CD4-positive, alpha-beta T cell treated with Interleukin-15 for 1 hour (primary cell): ENCODE results near the gene GLB1L2.
A peak's percentile ranks its signal among the peaks of the same experiment; 100 is the strongest.

Experiments
- DNase-seq: peaks from one replicate; pipeline ENCODE4 v3.0.0-alpha.2; 2020

GLB1L2 gene

GRCh38 chr11:134349109-134349801, 17.5 kb downstream of the GLB1L2 start:
- DNase-seq: no peak

DNA sequence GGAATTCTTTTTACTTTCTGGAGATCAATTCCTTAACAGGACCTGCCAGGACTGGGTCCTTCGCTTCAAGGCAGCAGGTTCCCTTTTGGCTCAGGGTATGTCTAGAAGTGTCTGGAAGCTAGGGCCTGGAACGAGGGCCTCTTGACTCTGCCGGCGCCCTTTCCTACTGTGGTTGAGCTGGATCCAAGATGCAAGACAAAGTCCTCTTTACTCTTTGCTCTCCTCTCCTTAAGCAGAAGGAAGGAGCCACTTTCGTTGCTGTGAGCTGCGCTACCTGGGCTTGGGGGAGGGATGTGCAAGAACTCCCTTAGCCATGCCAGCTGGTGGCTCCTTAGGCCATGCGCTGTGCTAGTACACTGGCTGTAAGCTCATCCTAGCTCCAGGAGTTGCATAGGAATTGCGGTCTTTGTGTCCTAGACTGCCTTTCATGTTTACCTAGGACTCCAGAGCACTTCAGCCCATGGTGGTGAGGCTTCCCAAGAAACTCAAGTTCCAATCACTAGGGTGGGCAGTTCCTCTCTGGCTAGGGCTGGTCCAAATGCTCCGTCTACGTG, 18.1 kb downstream of the GLB1L2 start:
- no peak for DNase-seq

GRCh38 chr11:134350381-134350780, 18.6 kb downstream of the GLB1L2 start:
- no peak for DNase-seq

GRCh38 chr11:134352111-134352510, 20.3 kb downstream of the GLB1L2 start:
- DNase-seq: no peak

DNA sequence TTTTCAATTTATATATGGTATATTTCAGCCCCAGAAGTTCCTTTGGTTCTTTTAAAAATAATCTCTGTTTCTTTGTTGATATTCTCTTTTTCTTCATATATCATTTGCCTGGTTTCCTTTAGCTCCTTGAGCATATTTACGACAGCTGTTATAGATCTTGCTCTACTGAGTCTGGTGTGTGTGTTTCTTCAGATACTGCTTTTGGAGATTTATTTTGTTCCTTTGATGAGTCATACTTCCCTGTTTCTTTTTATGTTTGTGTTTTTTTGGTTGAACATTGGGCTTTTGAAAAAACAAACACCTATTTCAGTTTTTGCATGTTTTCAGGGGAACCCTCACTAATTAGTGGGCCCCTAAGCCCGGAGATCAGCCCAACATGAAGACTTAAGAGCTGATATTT, 23.3 kb downstream of the GLB1L2 start:
- DNase-seq: no peak

- no peak for DNase-seq
Measured at GRCh38 chr11:134355656-134356055, 23.9 kb downstream of the GLB1L2 start.

- no peak for DNase-seq
Measured at GRCh38 chr11:134356656-134357544, 25.1 kb downstream of the GLB1L2 start.

DNA sequence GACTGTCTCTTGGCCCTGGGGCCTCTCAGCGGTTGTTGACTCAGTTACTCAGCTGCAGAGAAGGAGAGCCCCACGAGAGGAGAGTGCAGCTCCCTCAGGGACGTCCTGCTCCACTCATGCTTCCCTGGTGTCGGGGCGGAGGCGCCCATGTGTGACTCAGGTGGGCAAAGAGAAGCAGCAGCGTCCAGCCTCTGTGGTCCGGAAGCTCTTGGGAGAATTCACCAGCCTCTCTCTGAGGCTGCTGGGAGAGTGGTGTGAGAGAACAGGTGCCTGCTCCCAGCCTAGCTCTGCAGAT, 25.7 kb downstream of the GLB1L2 start:
- no peak for DNase-seq

DNA sequence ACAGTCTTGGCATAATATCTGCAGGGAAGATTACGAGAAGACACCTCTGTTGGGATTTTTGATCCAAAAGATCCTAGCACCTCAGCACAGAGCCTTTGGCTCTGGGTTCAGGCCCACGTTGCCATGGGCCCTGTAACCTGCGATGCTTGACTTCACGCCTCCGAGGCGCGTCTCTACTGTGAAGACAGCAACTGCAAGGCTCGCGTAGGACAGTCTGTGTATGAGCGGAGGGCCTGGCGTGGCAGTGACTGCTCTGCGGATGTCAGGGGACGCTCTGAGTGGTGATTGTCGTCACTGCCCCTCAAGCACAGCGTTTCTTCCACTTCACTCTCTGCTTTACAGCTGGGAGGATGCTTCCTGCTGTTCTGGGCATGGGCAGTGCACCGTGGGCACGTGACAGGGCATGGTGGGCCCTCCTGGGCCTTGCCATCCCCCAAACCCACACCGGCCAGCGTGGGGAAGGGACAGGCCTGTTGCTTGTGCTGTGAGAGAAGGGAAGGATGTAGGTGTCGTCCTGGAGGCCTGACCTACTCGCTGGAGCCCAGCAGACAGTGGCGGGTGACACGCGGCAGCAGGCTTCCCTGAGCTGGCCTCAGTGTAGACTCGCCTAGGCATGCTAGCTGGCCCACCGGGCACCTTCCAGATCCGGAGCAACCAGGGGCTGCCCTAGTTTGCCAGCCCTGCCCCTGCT, 26.5 kb downstream of the GLB1L2 start:
- no peak for DNase-seq

GRCh38 chr11:134358856-134359490, 27.2 kb downstream of the GLB1L2 start:
- no peak for DNase-seq

- DNase-seq: no peak
Measured at GRCh38 chr11:134359646-134360045, 27.9 kb downstream of the GLB1L2 start.

DNA sequence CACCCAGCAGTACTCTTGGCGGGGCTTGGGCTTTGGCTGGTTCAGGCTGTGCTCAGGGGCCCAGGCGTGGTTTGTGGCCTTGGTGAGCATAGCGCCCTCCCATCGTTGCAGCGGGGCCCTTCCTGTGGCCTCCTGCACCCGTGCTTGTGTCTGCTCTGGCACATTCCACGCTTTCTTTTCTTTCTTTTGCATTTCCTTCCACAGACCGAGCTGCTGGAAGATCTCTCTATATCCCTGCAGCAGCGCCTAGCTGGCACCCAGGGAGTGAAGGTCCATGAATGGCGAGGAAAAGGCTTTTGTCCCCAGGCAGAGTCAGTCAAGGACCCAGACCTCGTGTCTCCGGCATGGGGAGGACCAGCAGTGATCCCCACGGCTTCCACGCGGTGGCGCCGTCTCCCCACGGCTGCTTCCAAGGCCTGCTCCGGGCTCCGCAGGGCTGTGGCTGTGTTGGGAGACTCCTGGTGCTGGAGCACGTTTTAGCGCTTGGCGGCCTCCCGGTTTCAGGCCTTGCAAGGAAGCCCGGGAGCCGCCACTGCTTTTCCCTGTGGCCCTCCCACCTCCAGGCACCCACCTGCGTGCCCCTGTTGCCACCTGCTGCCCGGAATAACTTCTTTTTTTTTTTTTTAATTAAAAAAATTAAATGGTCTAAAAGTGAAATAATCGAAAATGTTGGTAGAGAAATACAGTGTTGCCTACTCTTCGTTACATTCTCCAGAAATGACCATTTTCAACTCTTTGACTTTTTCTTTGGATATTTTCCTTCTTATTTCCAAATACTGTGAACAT, 28.5 kb downstream of the GLB1L2 start:
- peak; percentile 38 for DNase-seq

- DNase-seq: no peak
Measured at GRCh38 chr11:134361661-134362060, 29.9 kb downstream of the GLB1L2 start.

- DNase-seq: no peak
Measured at GRCh38 chr11:134362192-134362901, 30.6 kb downstream of the GLB1L2 start.

DNA sequence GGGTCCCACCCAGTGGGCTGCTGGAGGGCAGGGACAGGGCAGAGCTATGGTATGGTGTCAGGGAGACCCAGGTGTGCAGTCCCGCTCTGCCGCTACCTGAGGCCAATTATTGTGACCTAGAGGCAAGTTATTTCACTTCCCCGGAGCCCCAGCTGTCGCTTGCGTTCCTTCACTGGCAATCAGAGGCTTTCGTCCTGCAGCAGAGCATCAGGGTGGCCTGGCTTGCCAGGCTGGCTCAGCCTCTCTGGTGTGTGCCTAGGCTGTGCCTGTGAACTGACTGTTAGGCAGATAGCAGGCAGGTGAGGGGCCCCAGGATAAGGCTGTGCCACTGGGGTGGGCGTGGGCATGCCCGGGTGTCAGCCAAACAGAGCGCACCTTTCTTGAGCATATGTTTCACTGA, 31.4 kb downstream of the GLB1L2 start:
- no peak for DNase-seq

GRCh38 chr11:134363592-134363991, 31.8 kb downstream of the GLB1L2 start:
- no peak for DNase-seq

- no peak for DNase-seq
Measured at GRCh38 chr11:134364261-134364660, 32.5 kb downstream of the GLB1L2 start.

- DNase-seq: no peak
Measured at GRCh38 chr11:134365011-134365925, 33.5 kb downstream of the GLB1L2 start.

- no peak for DNase-seq
Measured at GRCh38 chr11:134366254-134366653, 34.5 kb downstream of the GLB1L2 start.

- no peak for DNase-seq
Measured at GRCh38 chr11:134367781-134368180, 36.0 kb downstream of the GLB1L2 start.
